Measurements from ENCODE around the gene MTUS2.
"Not testable (repeated sequence)": the region's sequence is repeated elsewhere in the genome, so short reads cannot be mapped to it uniquely, and the experiment has no call there.

MTUS2 gene

GRCh38 chr13:29345860-29346582 lies 525.9 kb downstream of the MTUS2 start:
- not testable (repeated sequence) for DNase-seq

GRCh38 chr13:29355029-29355428 lies 534.9 kb downstream of the MTUS2 start:
- DNase-seq = no peak

GRCh38 chr13:29359181-29359580 lies 539.0 kb downstream of the MTUS2 start:
- DNase-seq = no peak

DNA sequence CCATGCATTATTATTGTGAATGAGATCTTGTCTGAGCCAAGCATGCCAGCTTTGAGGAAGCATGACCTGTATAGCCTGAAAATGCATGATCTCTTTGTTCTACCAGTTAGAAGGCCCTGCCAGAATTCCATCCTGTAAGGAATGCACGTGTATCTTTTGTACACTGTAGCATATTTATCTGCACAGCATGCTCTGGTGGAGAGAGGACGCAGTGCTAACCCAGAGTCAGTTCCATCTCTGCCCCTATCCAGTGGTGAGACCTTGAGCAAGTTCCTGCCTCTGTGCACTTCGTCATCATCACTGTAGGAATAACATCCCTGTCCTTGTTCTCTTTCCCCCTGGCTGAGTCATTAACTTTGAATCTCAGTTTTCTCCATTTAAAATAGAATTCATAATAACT lies 541.6 kb downstream of the MTUS2 start:
- DNase-seq = no peak

GRCh38 chr13:29362849-29363604 lies 542.9 kb downstream of the MTUS2 start:
- DNase-seq = no peak

DNA sequence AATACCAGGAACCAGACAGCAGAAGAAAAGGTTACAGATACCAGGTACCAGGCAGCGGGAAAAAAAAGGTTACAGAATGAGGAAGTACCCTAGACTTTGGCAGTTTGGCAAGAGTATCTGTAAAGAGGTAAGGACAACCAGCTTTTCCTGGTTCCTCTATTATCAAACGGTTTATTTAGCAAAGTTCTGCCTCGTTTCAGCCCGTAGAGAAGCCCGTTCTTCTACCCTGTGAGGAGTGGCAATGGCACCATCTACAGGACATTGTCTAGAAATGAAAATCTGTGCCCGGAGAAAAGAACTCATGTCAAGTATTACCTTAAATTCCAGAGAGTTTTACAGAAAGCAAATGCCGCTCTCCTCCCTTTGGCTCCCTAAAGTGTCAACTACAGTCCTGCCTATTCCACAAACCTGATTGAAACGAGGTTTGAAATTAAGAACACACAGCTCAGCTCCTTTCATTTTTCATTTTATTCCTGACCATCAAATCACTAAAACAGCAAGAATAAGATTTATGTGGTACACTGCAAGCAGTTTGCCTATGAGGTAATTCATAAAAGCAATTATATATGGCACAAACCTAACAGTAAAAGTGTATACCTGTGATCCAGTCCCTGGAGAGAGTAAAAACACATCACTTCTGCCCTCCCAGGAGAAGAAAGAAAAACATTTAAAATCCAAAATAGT lies 549.1 kb downstream of the MTUS2 start:
- no peak for DNase-seq

DNA sequence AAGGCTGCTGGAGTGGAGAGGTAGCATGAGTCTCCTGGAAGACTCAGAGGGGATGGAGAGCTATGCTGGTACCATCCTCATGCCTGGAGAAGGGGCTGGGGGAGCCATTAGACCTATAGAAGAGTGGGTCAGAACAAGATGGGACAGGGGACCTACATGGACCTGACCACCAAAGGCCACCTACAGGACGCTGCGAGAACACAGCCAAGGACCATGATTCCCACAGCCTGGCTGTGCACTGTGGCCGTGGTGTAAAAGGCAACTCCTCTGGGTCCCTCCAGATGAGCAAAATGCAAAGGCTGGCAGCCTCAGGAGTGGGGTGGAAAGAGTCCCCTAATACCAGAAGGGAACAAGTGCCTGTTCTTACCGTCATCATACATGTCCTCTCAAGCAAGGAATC lies 559.1 kb downstream of the MTUS2 start:
- no peak for DNase-seq

DNA sequence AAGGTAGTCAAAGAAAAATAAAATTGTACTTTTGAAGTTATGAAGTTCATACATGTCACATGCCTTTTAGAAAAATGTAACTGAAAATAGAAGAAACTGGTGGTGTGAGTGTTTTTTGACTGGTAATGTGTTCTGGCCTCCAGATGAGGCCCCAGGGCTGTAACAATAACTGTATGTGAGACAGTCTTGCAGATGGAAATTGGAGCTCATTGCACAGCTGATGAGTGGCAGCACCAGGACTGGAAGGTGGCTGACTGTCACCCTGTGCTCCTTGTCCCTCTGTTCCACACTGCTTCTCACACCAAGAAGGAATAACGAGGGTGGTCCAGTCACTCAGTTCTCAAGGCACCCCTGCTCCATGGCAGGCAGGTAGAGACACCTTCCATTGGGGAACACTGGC lies 559.7 kb downstream of the MTUS2 start:
- no peak for DNase-seq

DNA sequence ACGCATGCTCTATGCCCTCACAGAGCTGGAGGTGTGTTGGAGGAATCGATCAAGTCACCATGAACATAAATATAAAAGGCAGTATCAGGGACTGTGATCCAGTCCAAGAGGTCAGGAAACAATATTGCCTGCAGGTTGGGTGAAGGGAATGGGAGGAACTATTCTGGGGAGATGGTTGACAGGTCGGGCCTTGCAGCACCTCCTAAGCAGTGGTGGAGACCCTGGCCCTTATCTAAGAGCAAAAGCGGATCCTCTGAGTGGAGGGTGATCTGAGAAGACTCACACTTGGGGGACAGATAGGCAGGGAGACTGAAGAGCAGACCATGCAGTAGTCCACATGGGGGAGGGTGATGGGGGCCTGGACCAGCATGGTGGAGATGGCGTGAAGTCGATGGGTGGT lies 561.9 kb downstream of the MTUS2 start:
- no peak for DNase-seq

DNA sequence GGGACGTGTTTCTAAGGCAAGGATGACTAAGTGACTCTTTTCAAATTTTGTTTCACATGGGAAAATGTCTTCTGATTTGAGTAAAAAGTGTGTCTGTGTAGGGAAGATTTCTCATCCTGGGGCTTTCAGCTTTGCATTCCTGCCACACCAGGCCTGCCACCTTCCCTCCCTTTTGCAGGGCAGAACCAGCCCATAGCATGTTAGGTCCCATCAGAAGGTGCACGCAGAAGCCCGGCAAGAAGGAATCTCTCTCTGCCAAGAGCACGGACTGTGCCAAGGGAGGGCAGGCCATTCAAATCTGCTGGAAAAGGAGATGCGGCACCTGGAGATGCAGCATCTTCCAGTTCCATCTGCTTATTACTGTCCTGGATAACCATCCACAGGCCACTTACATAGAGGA lies 563.3 kb downstream of the MTUS2 start:
- no peak for DNase-seq

GRCh38 chr13:29384466-29384865 lies 564.3 kb downstream of the MTUS2 start:
- no peak for DNase-seq

- no peak for DNase-seq
These were observed 564.7 kb downstream of the MTUS2 start for GRCh38 chr13:29384871-29385270.

- DNase-seq = no peak
These were observed 566.1 kb downstream of the MTUS2 start for GRCh38 chr13:29386246-29386645.

DNA sequence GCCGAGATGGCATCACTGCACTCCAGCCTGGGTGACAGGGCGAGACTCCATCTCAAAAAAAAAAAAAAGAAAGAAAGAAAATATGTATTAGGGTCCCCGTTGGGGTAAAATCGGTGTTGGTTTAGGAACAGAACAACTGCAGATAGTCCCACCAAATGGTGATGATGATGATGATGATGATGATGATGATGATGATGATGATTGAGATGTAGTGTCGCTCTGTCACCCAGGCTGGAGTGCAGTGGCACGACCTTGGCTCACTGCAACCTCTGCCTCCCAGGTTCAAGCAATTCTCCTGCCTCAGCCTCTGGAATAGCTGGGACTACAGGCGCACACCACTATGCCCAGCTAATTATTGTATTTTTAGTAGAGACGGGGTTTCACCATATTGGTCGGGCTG lies 570.5 kb downstream of the MTUS2 start:
- DNase-seq = not testable (repeated sequence)

DNA sequence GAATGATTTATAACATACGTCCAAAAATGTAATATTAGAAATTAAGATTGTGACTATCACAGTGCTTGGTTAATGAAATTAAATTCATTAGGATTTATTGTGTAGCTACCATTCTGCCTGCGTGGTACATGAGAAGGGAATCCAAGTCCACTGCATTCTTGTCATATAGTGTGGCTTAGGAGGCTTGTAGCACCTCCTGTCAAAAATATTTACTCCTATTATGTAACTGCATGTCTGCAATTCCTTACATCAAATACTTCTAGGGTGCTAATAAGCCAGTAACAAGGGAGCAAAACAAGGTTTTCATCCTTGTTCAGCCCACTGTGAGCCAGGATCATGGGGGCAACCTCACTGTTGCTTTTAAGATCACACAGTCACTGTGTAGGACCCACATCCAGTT lies 576.3 kb downstream of the MTUS2 start:
- no peak for DNase-seq

GRCh38 chr13:29397265-29397664 lies 577.1 kb downstream of the MTUS2 start:
- no peak for DNase-seq

DNA sequence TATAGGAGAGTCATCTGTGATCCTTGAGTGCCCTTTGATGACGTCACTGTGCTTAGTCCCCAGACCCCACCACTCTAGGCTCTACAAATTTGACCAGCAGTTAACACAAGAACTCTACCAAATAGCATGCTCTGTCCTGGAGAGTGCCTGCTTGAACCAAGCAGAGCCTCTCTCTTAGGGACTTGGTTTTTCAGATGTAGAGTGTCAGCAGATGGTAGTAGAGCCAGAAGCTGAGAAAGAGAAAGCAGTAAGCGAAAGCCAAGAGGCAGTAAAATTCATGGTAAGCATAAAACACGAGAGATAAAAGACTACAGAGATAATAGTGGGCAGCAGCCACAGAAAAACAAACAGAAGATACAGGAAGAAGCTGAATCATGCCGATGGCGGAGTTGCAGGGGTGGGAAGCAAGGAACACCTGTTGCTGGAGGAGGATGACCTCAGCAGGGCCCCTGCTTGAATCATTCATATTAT lies 582.1 kb downstream of the MTUS2 start:
- DNase-seq = no peak

DNA sequence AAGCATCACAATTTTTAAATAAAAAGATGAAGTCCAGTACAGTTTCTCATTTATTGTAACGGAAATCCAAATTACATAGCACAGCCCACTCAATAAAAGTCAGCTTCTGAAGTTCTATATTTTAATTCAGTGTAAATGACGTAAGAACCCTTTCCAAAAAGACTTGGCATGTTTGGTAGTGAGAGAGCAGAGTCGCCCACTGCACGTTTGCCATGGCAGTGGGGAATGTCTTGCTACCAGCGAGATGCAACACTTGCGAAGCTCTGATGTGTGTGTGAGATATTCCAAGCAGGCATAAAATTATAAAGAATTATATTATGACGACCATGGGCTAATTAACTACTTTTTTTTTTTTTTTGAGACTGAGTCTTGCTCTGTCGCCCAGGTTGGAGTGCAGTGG lies 585.3 kb downstream of the MTUS2 start:
- DNase-seq = no peak

GRCh38 chr13:29411481-29411880 lies 591.3 kb downstream of the MTUS2 start:
- no peak for DNase-seq

DNA sequence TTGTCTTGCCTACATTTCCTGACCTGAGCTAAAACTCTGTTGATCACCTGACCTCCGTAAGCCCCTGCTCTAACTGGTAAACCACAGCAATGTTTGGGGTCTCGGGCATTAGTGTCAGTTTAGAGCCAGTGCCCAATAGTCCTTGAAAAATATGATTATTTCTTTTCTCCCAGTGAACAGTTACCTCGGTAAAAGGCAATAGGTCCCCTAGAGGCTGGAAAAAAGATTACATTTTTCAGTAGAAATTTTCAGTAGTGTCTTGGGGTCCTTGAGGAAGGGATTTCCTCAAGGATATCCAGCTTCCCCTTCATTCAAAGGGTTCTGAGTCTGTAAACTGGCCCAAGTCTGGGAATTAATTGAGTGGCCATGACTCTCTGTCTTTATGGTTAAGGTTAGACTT lies 597.9 kb downstream of the MTUS2 start:
- DNase-seq = no peak

DNA sequence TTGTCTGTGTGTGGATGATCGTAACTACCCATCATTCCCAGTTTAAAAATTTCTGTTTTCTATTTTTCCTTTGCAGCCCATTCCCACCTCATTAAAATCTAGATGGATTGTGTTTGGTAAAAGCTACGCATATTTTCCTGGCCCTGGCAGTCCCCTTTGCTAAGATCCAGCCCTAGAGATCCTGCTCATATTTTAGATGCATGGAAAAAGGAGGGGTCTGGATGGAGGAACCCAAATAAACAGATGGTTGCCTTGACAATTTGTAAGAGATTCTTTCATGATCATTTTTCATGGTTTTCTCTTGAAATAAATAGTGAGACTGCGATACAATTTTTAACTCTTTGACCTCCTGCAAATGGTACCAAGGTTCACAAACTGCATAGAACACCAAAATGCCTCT lies 601.0 kb downstream of the MTUS2 start:
- no peak for DNase-seq

DNA sequence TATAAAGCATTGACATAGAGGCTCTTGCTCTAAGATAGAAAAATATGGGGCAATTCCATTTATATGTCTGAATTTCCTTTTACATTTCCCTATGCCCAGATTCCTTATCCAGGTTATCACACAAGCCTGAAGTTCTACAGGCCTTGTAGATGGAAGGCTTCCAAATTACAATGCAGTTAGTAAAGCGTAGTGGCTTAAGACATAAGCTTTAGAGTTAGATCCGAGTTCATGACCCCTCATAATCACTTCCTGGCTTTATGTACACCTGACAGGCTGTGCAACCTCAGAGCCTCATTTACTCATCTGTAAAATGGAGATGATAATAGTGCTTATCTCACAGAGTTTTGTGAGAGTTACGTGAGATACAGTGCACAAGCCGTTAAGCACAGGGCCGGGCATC lies 601.9 kb downstream of the MTUS2 start:
- DNase-seq = no peak

- DNase-seq = no peak
These were observed 602.9 kb downstream of the MTUS2 start for GRCh38 chr13:29423050-29423449.

DNA sequence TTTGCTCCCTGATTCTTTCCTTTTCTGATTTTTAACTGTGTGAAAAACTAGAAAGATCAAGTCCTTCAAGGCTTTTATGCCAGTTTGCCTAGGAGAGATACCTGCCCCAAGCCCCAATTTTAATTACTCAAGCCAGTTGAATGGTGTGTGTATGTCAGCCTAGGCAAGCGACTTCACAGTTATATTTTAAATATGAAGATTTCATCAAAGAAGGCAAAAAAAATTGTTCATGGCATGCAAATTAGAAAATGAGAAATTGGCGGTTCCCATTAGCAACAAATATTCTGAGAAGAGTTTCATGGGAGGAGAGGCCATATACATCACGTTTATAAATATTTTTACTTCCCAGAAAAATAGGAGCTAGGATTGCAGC lies 607.8 kb downstream of the MTUS2 start:
- no peak for DNase-seq
